ENCODE data around the gene HNRNPAB. TPM values are rescaled to one million over a fixed set of nuclear protein-coding genes. Genes with fewer than 3 reads are reported as not detected.

HNRNPAB gene
- total RNA-seq, 1 experiment from 2014 or later: 364 TPM

DNA sequence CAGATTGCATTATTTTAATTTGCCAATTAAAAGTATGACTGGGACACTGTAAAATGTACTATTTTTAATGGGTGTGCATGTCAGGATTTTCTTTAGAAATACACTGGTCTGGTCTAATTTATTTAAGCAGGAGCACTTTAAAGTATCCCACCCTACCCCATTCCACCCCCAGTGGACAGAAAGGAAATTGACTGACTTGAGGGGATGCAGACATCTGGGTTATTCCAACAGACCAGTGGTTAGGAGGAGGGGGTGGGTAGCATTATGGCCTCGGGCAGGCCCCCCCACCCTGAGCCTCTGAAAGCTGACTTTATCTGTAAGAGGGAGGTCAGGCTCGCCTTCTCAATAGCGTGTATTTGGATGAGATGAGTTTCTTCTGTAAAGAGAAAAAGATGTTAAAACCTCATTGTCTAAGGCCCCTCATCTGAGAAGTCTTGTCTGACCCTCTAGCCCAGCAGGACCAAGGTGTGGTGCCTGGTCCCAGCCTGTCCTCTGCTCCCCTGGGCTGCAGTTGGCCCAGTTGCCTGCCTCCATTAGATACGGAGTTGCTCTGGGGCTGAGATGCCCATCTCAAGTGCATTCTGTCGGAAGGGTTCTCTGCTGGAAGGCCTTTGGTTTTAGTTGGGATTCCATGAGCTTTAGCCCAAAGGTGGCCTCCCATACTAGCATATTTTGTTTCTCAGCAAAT is 4.4 kb downstream of the HNRNPAB start:
- BruUV-seq (replicated peaks): no TSS peak
- Mint-ChIP-seq H3K4me1 (ENCODE audit: insufficient read depth, unreplicated experiment) (peaks cover 38% of the 10 kb centered on the region), H3K9me3 (ENCODE audit: unreplicated experiment) (no peaks in the 10 kb centered on the region), H3K36me3 (ENCODE audit: insufficient read depth, unreplicated experiment) (peaks cover 95% of the 10 kb centered on the region), H3K4me3 (ENCODE audit: unreplicated experiment) (no peak overlapping the region), H3K27ac (ENCODE audit: low read depth, unreplicated experiment) (peak overlapping the region; percentile 85), H3K27me3 (ENCODE audit: insufficient read depth, unreplicated experiment) (no peaks in the 10 kb centered on the region)
- no peak for DNase-seq (ENCODE audit: unreplicated experiment)
- TF ChIP-seq, protein P1, sequence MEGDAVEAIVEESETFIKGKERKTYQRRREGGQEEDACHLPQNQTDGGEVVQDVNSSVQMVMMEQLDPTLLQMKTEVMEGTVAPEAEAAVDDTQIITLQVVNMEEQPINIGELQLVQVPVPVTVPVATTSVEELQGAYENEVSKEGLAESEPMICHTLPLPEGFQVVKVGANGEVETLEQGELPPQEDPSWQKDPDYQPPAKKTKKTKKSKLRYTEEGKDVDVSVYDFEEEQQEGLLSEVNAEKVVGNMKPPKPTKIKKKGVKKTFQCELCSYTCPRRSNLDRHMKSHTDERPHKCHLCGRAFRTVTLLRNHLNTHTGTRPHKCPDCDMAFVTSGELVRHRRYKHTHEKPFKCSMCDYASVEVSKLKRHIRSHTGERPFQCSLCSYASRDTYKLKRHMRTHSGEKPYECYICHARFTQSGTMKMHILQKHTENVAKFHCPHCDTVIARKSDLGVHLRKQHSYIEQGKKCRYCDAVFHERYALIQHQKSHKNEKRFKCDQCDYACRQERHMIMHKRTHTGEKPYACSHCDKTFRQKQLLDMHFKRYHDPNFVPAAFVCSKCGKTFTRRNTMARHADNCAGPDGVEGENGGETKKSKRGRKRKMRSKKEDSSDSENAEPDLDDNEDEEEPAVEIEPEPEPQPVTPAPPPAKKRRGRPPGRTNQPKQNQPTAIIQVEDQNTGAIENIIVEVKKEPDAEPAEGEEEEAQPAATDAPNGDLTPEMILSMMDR (IDR thresholded peaks at IDR 0.05; ENCODE audit: unreplicated experiment): no peak
- ChIA-PET POLR2A (interaction anchor here (1.3 to 3.3 kb wide), 2 partner anchors 21 to 422 kb away, joined by 3 to 32 read pairs; partner anchors contain the start of gene PHYKPL), CTCF (interaction anchor here (1.3 to 1.7 kb wide), 2 partner anchors 133 to 431 kb away, joined by 4 to 7 read pairs; no protein-coding TSS in a partner anchor)
- intact Hi-C loops (cut with micrococcal nuclease): no loop called here

DNA sequence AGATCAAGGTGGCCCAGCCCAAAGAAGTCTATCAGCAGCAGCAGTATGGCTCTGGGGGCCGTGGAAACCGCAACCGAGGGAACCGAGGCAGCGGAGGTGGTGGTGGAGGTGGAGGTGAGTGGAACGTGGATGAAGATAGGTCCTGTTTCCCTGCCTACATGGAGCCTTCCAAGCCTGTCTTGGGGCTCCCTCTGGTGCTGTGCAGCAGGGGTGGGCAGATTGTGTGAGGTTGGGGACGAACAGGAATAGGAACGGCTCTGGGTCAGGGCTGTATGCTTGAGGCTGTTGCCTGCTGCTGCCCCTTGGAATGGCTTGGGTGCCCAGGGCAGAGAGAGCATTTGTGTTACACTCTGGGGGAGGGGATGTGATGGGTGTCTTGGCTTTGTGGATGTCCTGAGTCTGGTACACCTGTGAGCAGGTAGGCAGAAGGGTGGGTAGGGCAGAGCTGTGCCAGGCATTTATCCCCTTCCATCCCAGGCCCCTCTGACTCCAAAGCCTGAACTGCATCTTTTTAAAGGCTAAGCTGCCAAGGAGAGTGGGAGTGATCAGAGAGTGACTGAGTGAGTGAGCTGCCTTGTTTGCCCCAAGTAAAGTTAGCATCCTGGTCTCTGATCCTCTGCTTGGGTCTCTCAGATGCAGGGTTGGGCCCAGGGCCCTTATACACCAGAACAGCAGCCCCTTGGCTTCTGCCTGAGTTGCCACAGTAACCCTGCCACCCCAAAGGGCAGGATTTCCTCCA is 5.2 kb downstream of the HNRNPAB start:
- Mint-ChIP-seq H3K4me1 (ENCODE audit: insufficient read depth, unreplicated experiment) (peaks cover 38% of the 10 kb centered on the region), H3K36me3 (ENCODE audit: insufficient read depth, unreplicated experiment) (peaks cover 96% of the 10 kb centered on the region), H3K27ac (ENCODE audit: low read depth, unreplicated experiment) (no peak overlapping the region), H3K4me3 (ENCODE audit: unreplicated experiment) (no peak overlapping the region), H3K27me3 (ENCODE audit: insufficient read depth, unreplicated experiment) (no peaks in the 10 kb centered on the region), H3K9me3 (ENCODE audit: unreplicated experiment) (no peaks in the 10 kb centered on the region)
- no peak for DNase-seq (ENCODE audit: unreplicated experiment)
- intact Hi-C loops (cut with micrococcal nuclease): no loop called here
- ChIA-PET CTCF (interaction anchor here (0.6 kb wide), 1 partner anchor 209 kb away, joined by 4 read pairs; no protein-coding TSS in a partner anchor), POLR2A (interaction anchor here (0.9 kb wide), 1 partner anchor 17 kb away, joined by 3 read pairs; no protein-coding TSS in a partner anchor)
- TF ChIP-seq, protein P1 (IDR thresholded peaks at IDR 0.05; ENCODE audit: unreplicated experiment): no peak
- no TSS peak for BruUV-seq (replicated peaks)

DNA sequence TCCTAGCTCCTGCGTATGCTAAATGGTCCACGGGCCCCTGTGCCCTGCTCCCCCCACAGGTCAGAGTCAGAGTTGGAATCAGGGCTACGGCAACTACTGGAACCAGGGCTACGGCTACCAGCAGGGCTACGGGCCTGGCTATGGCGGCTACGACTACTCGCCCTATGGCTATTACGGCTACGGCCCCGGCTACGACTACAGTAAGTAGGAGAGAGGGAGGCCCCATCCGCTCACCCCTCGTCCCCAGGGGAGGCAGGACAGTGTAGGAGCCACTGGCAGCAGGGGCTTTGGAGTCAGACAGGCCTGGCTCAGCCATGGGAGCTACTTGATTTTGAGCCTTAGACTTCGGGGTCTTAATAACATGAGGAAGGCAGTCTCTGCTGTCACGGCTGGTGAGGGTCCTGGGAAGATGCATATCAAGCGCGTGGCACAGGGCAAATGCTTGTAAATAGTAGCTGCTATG is 5.8 kb downstream of the HNRNPAB start:
- ChIA-PET CTCF (interaction anchor here (0.6 kb wide), 1 partner anchor 209 kb away, joined by 4 read pairs; no protein-coding TSS in a partner anchor), POLR2A (interaction anchor here (0.9 to 1.2 kb wide), 2 partner anchors 14 to 17 kb away, joined by 3 read pairs; no protein-coding TSS in a partner anchor)
- TF ChIP-seq, protein P1 (IDR thresholded peaks at IDR 0.05; ENCODE audit: unreplicated experiment): no peak
- H3K27ac Mint-ChIP-seq (ENCODE audit: low read depth, unreplicated experiment): no peak overlapping the region
- BruUV-seq (replicated peaks): no TSS peak
- intact Hi-C loops (cut with micrococcal nuclease): no loop called here
- no peak for DNase-seq (ENCODE audit: unreplicated experiment)
- H3K4me1 Mint-ChIP-seq (ENCODE audit: insufficient read depth, unreplicated experiment): peaks cover 38% of the 10 kb centered on the region
- H3K27me3 Mint-ChIP-seq (ENCODE audit: insufficient read depth, unreplicated experiment): no peaks in the 10 kb centered on the region
- no peak overlapping the region for H3K4me3 Mint-ChIP-seq (ENCODE audit: unreplicated experiment)
- no peaks in the 10 kb centered on the region for H3K9me3 Mint-ChIP-seq (ENCODE audit: unreplicated experiment)
- H3K36me3 Mint-ChIP-seq (ENCODE audit: insufficient read depth, unreplicated experiment): peaks cover 98% of the 10 kb centered on the region

DNA sequence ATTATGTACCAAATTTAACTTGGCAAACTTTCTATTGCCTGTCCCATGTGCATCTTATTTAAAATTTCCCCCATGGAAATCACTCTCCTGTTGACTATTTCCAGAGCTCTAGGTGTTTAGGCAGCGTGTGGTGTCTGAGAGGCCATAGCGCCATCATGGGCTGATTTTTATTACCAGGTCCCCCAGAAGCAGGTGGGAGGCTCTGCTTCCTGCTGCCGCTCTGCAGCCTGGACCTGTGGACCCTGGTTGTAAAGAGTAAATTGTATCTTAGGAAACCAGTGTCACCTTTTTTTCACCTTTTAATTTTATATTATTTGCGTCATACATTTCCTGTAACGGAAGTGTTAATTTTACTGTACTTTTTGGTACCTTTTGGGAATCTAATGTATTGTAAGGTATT is 6.4 kb downstream of the HNRNPAB start:
- H3K9me3 Mint-ChIP-seq (ENCODE audit: unreplicated experiment): no peaks in the 10 kb centered on the region
- no peak overlapping the region for H3K4me3 Mint-ChIP-seq (ENCODE audit: unreplicated experiment)
- peaks cover 38% of the 10 kb centered on the region for H3K4me1 Mint-ChIP-seq (ENCODE audit: insufficient read depth, unreplicated experiment)
- H3K27ac Mint-ChIP-seq (ENCODE audit: low read depth, unreplicated experiment): no peak overlapping the region
- intact Hi-C loops (cut with micrococcal nuclease): no loop called here
- no peaks in the 10 kb centered on the region for H3K27me3 Mint-ChIP-seq (ENCODE audit: insufficient read depth, unreplicated experiment)
- no peak for DNase-seq (ENCODE audit: unreplicated experiment)
- BruUV-seq (replicated peaks): TSS peak; percentile 47
- ChIA-PET CTCF (interaction anchor here (0.6 kb wide), 1 partner anchor 69 kb away, joined by 3 read pairs; no protein-coding TSS in a partner anchor), POLR2A (interaction anchor here (0.6 to 4.0 kb wide), 4 partner anchors 10 to 1345 kb away, joined by 3 to 24 read pairs (median 3); no protein-coding TSS in a partner anchor)
- TF ChIP-seq, protein P1 (IDR thresholded peaks at IDR 0.05; ENCODE audit: unreplicated experiment): no peak
- H3K36me3 Mint-ChIP-seq (ENCODE audit: insufficient read depth, unreplicated experiment): peaks cover 98% of the 10 kb centered on the region
